ENCODE measurements around the gene ANKS3. TPM values are rescaled to one million over a fixed set of nuclear protein-coding genes. Genes with fewer than 3 reads are reported as not detected.

The ANKS3 gene
- total and polyA plus RNA-seq, 9 donors: 6.7 to 37.4 (median 29.6) TPM

DNA sequence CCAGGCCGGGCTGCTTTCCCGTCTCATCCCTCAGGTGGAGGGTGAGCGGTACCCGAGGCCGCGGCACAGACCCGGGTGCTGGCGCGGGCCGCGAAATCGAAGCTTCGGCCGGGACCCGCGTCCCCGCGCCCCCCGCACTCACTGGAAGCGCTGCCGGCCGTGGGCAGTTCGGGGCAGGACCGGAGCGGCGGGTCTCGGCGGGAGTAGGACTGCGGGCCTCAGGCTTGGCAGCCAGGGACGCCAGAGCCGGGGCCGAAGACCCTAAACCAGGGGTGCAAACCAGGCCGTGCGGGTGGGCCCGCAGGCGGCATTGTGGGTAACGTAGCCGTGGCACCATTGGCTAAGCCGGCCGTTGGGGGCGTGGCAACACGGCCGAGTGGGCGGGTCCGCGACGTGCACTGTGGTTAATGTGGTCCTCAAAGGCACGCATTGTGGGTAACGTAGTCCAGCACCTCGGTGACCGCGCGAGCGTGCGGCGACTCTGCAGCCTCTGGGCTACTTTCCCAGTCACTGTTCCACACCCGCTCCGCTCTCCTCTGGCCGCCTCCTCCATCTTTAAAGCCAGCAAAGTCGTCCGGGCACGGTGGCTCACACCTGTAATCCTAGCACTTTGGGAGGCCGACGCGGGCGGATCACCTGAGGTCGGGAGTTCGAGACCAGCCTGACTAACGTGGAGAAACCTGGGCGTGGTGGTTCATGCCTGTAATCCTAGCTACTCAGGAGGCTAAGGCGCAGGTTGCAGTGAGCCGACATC, 33.0 kb upstream of the ANKS3 start, which contains the start of gene ZNF500:
ZNF500 (minus strand) TSS at position 288 of the 754 bp plus-strand sequence. CDS start 1,184 bp downstream, outside the sequence.
- Histone ChIP-seq H3K27ac (peak within 1 kb of the TSS in 1 of 2 donors; percentile 77), H3K27me3 (no peaks in the 10 kb centered on the region), H3K4me1 (ENCODE audit: insufficient read depth) (peaks cover 2% of the 10 kb centered on the region), H3K9me3 (no peaks in the 10 kb centered on the region), H3K36me3 (no peaks in the 10 kb centered on the region), H3K4me3 (peak within 1 kb of the TSS; percentile 99)
- TF ChIP-seq EP300 (IDR thresholded peaks at IDR 0.05): no peak
- no peak for TF ChIP-seq CTCF (IDR thresholded peaks at IDR 0.05)
- no peak for TF ChIP-seq POLR2A (IDR thresholded peaks at IDR 0.05)
- DNase-seq: peak; percentile 97 to 99 (median 98)
- WGBS, 3 donors: 2 to 6% (median 4%) methylated on average over 33 to 72 of the region's 72 CpGs
- intact Hi-C loops (cut with DNase I): no loop called here

DNA sequence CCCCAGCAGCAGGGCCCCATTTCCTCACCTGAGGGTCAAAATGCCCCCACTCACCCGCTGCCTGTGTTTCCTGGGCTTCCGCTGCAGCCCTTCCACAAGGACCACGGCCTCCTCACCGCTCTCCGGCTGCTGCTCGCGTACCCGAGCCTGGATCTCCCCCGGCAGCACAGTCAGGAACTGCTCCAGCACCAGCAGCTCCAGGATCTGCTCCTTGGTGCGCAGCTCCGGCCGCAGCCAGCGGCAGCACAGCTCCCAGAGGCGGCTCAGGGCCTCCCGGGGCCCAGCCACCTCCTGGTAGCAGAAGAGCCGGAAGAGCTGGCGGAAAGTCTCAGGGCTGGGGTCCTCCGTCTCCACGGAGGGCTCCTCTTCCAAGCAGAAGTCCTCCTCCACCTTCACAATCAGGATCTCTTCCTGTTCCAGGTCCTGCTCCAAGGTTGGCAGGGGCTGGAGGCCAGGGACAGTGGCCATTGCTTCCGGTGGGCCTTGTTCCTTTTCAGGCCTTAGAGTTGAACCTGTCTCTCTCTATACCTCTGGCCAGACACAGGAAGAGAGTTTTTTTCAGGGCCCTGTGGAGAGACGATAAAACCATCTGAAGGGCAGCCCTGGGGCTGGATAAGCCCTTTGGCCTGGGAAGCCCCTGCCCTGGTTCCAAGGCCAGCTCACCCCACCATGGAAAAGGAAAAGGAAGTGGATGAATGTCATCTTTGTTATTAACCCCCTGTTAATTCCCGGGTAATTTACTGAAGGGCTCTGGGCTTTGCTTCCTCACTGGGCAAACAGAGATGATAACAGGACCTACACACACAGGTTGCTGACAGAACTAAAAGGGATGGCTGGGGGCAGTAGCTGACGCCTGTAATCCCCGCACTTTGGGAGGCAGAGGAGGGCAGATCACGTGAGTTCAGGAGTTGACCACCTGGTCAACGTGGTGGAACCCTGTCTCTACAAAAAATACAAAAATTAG, 31.7 kb upstream of the ANKS3 start:
- peak overlapping the region; percentile 99 for H3K4me3 ChIP-seq
- no peaks in the 10 kb centered on the region for H3K36me3 ChIP-seq
- intact Hi-C loops (cut with DNase I): no loop called here
- TF ChIP-seq CTCF (IDR thresholded peaks at IDR 0.05): no peak
- TF ChIP-seq EP300 (IDR thresholded peaks at IDR 0.05): no peak
- no peak for TF ChIP-seq POLR2A (IDR thresholded peaks at IDR 0.05)
- H3K27ac ChIP-seq: no peak overlapping the region
- no peaks in the 10 kb centered on the region for H3K9me3 ChIP-seq
- no peaks in the 10 kb centered on the region for H3K27me3 ChIP-seq
- 62 to 67% (median 64%) methylated on average over 26 of the region's 26 CpGs for WGBS, 3 donors
- peaks cover 2% of the 10 kb centered on the region for H3K4me1 ChIP-seq (ENCODE audit: insufficient read depth)
- no peak for DNase-seq

DNA sequence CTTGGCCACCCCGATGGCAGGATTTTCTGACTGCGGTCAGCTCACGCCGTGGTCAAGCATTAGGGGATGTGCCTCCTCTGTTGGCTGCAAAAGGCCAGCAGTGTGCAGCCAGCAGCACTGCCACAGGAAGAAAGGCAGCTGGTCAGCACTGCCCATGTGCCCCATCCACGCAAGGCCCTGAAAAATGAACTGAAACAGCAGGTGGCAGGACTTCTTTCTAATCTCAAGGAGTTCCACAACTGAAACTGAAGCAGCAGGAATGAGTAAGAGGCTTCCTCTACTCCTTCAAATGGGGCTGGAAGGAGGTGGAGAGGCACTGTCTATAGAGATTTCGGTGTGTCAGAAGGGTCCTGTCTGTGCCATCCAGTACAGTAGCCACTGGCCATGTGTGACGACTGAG, 29.7 kb upstream of the ANKS3 start:
- H3K36me3 ChIP-seq: no peaks in the 10 kb centered on the region
- peaks cover 2% of the 10 kb centered on the region for H3K4me1 ChIP-seq (ENCODE audit: insufficient read depth)
- H3K27me3 ChIP-seq: no peaks in the 10 kb centered on the region
- intact Hi-C loops (cut with DNase I): no loop called here
- WGBS, 3 donors: 88 to 90% (median 89%) methylated on average over 7 of the region's 7 CpGs
- no peak overlapping the region for H3K27ac ChIP-seq
- H3K9me3 ChIP-seq: no peaks in the 10 kb centered on the region
- no peak overlapping the region for H3K4me3 ChIP-seq
- TF ChIP-seq POLR2A (IDR thresholded peaks at IDR 0.05): no peak
- TF ChIP-seq CTCF (IDR thresholded peaks at IDR 0.05): no peak
- no peak for TF ChIP-seq EP300 (IDR thresholded peaks at IDR 0.05)
- DNase-seq: no peak

DNA sequence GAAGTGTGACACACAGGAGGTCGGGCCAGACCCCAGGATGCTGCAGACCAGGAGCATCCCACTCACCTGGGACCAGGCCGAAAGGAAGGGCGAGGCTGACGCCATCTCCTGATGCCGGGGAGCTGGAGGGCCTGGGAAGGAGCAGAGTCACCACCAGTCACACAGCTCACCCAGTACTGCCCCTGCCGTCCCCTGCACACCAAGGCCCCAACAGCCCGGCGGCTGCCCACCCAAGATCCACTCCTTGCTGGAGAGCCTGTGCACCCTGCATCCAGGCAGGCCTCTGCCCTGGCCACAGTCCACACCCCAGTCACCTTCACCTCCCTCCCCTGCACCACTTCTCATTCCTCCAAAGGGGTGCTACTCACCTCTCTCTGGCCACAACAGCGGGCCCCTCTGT, 28.1 kb upstream of the ANKS3 start:
- Histone ChIP-seq H3K27me3 (no peaks in the 10 kb centered on the region), H3K9me3 (no peaks in the 10 kb centered on the region), H3K4me1 (ENCODE audit: insufficient read depth) (peaks cover 2% of the 10 kb centered on the region), H3K36me3 (no peaks in the 10 kb centered on the region), H3K27ac (no peak overlapping the region), H3K4me3 (no peak overlapping the region)
- WGBS, 3 donors: 90 to 94% (median 94%) methylated on average over 9 of the region's 9 CpGs
- no peak for TF ChIP-seq CTCF (IDR thresholded peaks at IDR 0.05)
- no peak for TF ChIP-seq EP300 (IDR thresholded peaks at IDR 0.05)
- no peak for TF ChIP-seq POLR2A (IDR thresholded peaks at IDR 0.05)
- intact Hi-C loops (cut with DNase I): no loop called here
- no peak for DNase-seq
